Panc1 (cell line): Measurements from ENCODE around the gene RAB28. TPM values are rescaled to one million over a fixed set of nuclear protein-coding genes. Genes with fewer than 3 reads are reported as not detected.

ENCODE experiments used
- ATAC-seq: fragments of 200-7000 bp; cut with Tn5 transposase; 2 replicates; pipeline ENCODE4 v1.9.1; 2020; ENCODE audit warnings: mild to moderate bottlenecking, moderate library complexity
- BruUV-seq: library from RNA; stranded (reverse); fragments of 400-500 nt; replicated peaks from 2 replicates; lab custom pipeline; 2021; lab: Mats Ljungman, UMichigan
- CTCF ChIA-PET: fragments of 300-600 bp; sonication (Branson Sonifier 250); formaldehyde crosslinking; loops from one replicate; lab custom pipeline; 2022; ENCODE audit warnings: antibody characterized with exemption; lab: Charles Lee
- POLR2A ChIA-PET: fragments of 300-600 bp; sonication (Branson Sonifier 250); formaldehyde crosslinking; loops from one replicate; lab custom pipeline; 2022; ENCODE audit warnings: antibody characterized with exemption; lab: Charles Lee
- DNase-seq: peaks from one replicate; pipeline ENCODE4 v3.0.0-alpha.2; 2010; ENCODE audit warnings: low read depth, low spot score
- H3K27ac ChIP-seq: 2 replicates; pipeline ENCODE4 v1.5.1; 2011; ENCODE audit warnings: mild to moderate bottlenecking, low read length, inconsistent platforms
- H3K27me3 ChIP-seq: fragments of 200-500 bp; sonication (Bioruptor generic); 2 replicates; pipeline ENCODE4 v1.6.0; 2014; ENCODE audit warnings: low read length, inconsistent platforms; ENCODE audit not compliant: control insufficient read depth, insufficient read depth
- H3K36me3 ChIP-seq: fragments of 200-500 bp; sonication (Bioruptor generic); 2 replicates; pipeline ENCODE4 v1.5.1; 2014; ENCODE audit warnings: inconsistent platforms, mild to moderate bottlenecking, low read length, moderate library complexity; ENCODE audit not compliant: control insufficient read depth, insufficient read depth
- H3K4me1 ChIP-seq: 2 replicates; pipeline ENCODE4 v1.5.1; 2011; ENCODE audit warnings: inconsistent platforms, mild to moderate bottlenecking, low read length, moderate library complexity; ENCODE audit not compliant: control insufficient read depth, insufficient read depth
- H3K4me3 ChIP-seq, 2 experiments: 2 replicates each; pipeline ENCODE4 v1.5.1; 2011 to 2012; ENCODE audit warnings: low read depth in 2 of 2, low read length in 2 of 2, mild to moderate bottlenecking in 2 of 2, inconsistent platforms in 1 of 2, moderate library complexity in 1 of 2
- H3K9me3 ChIP-seq: fragments of 200-500 bp; sonication (Bioruptor generic); 2 replicates; pipeline ENCODE4 v1.5.1; 2014; ENCODE audit warnings: low read depth, mild to moderate bottlenecking, inconsistent platforms, low read length, moderate library complexity; ENCODE audit not compliant: control insufficient read depth, insufficient read depth
- POLR2AphosphoS5 ChIP-seq: IDR thresholded peaks from 2 replicates; pipeline ENCODE4 v1.6.1; 2012; ENCODE audit warnings: mild to moderate bottlenecking, low read depth, low read length, moderate library complexity
- SIN3A ChIP-seq: IDR thresholded peaks from 2 replicates; pipeline ENCODE4 v1.6.1; 2012; ENCODE audit warnings: low read depth, mild to moderate bottlenecking, low read length, moderate library complexity, borderline replicate concordance; ENCODE audit not compliant: insufficient read depth
- TCF7L2 ChIP-seq: IDR thresholded peaks from 2 replicates; pipeline ENCODE4 v1.6.1; 2011; ENCODE audit warnings: mild to moderate bottlenecking, low read depth, low read length, inconsistent platforms
- in situ Hi-C: cut with HindIII; loops from 2 replicates; pipeline ENCODE4 v1.10.0; 2016; ENCODE audit warnings: low sequenced_read_pairs, low pct_unique_long_range_greater_than_20kb
- intact Hi-C: fragments of 100-400 bp; cut with micrococcal nuclease; formaldehyde crosslinking; loops from one replicate; pipeline ENCODE4 v1.10.0; 2022; ENCODE audit not compliant: unreplicated experiment
- total RNA-seq: library from RNA; stranded (reverse); gene quantifications from one replicate; pipeline ENCODE4 v1.2.1, GENCODE V29; 2021; ENCODE audit not compliant: unreplicated experiment
- TF ChIP-seq, protein P1 (sequence below), 2 experiments: IDR thresholded peaks; 2 replicates each; pipeline ENCODE4 v1.6.1; 2011 to 2012; ENCODE audit warnings: low read depth in 2 of 2, control low read depth in 1 of 2, low read length in 1 of 2, mild to moderate bottlenecking in 1 of 2, moderate library complexity in 1 of 2; ENCODE audit not compliant: insufficient read depth in 1 of 2
- TF ChIP-seq, protein P2 (sequence below): fragments of 450-650 bp; IDR thresholded peaks from 2 replicates; pipeline ENCODE4 v1.5.1; 2017; ENCODE audit warnings: mild to moderate bottlenecking

The RAB28 gene
- total RNA-seq, 1 experiment from 2014 or later = 10.2 TPM

DNA sequence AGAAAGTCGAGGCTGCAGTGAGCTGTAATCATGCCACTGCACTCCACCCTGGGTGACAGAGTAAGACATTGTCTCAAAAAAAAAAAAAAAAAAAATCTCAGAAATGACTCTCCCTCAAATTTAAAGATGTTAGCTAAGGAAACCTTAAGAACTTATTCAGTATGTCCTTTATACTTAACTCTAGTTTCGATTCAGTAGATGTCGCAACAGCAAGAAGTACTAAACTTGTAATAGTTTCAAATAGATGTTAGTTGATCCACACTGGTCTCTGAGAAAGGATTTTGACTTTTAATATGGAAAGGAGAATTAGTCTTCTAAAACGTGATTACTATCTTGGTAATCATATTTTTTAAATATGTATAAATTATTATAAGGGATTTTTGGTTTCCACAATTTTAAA, 30.6 kb upstream of the RAB28 start:
- intact Hi-C loops = no loop called here

DNA sequence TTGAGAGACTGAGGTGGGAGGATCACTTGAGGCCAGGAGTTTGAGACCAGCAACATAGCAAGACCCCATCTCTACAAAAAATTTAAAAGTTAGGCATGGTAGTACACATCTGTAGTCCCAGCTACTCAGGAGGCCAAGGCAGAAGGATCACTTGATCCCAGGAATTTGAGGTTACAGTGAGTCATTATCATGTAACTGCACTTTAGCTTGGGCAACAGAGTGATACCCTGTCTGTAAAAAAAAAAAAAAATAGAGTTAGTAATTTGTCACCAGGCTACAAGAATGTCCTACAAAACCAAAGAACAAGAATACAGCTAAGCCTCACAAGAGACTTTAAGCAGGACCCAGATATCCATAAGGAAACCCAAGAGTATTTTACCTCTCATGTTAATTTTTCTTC, 27.0 kb upstream of the RAB28 start:
- H3K27ac ChIP-seq = no peak overlapping the region
- ATAC-seq (no peak), DNase-seq (no peak)
- H3K36me3 ChIP-seq = no peaks in the 10 kb centered on the region; the same call in 1 of the 2 replicates
- H3K27me3 ChIP-seq = no peaks in the 10 kb centered on the region
- in situ Hi-C loops = no loop called here
- BruUV-seq = no TSS peak
- intact Hi-C loops = no loop called here
- ChIA-PET CTCF (no interaction called here), POLR2A (no interaction called here)
- no peaks in the 10 kb centered on the region for H3K4me1 ChIP-seq
- H3K4me3 ChIP-seq = no peak overlapping the region
- no peaks in the 10 kb centered on the region for H3K9me3 ChIP-seq
- TF ChIP-seq, protein P1, sequence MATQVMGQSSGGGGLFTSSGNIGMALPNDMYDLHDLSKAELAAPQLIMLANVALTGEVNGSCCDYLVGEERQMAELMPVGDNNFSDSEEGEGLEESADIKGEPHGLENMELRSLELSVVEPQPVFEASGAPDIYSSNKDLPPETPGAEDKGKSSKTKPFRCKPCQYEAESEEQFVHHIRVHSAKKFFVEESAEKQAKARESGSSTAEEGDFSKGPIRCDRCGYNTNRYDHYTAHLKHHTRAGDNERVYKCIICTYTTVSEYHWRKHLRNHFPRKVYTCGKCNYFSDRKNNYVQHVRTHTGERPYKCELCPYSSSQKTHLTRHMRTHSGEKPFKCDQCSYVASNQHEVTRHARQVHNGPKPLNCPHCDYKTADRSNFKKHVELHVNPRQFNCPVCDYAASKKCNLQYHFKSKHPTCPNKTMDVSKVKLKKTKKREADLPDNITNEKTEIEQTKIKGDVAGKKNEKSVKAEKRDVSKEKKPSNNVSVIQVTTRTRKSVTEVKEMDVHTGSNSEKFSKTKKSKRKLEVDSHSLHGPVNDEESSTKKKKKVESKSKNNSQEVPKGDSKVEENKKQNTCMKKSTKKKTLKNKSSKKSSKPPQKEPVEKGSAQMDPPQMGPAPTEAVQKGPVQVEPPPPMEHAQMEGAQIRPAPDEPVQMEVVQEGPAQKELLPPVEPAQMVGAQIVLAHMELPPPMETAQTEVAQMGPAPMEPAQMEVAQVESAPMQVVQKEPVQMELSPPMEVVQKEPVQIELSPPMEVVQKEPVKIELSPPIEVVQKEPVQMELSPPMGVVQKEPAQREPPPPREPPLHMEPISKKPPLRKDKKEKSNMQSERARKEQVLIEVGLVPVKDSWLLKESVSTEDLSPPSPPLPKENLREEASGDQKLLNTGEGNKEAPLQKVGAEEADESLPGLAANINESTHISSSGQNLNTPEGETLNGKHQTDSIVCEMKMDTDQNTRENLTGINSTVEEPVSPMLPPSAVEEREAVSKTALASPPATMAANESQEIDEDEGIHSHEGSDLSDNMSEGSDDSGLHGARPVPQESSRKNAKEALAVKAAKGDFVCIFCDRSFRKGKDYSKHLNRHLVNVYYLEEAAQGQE (IDR thresholded peaks at IDR 0.05; ENCODE audit: insufficient read depth in 1 of 2, low read depth in 2 of 2, low read length in 1 of 2) = no peak
- TF ChIP-seq, protein P2, sequence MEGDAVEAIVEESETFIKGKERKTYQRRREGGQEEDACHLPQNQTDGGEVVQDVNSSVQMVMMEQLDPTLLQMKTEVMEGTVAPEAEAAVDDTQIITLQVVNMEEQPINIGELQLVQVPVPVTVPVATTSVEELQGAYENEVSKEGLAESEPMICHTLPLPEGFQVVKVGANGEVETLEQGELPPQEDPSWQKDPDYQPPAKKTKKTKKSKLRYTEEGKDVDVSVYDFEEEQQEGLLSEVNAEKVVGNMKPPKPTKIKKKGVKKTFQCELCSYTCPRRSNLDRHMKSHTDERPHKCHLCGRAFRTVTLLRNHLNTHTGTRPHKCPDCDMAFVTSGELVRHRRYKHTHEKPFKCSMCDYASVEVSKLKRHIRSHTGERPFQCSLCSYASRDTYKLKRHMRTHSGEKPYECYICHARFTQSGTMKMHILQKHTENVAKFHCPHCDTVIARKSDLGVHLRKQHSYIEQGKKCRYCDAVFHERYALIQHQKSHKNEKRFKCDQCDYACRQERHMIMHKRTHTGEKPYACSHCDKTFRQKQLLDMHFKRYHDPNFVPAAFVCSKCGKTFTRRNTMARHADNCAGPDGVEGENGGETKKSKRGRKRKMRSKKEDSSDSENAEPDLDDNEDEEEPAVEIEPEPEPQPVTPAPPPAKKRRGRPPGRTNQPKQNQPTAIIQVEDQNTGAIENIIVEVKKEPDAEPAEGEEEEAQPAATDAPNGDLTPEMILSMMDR = no peak
- TF ChIP-seq SIN3A (no peak), POLR2AphosphoS5 (no peak), TCF7L2 (no peak)

More for the DNA sequence above, 30.6 kb upstream of the RAB28 start:
- H3K36me3 ChIP-seq = no peaks in the 10 kb centered on the region
- no peak for TF ChIP-seq SIN3A
- no peak for TF ChIP-seq POLR2AphosphoS5
- no peak for TF ChIP-seq TCF7L2
- TF ChIP-seq, protein P2 = no peak
- TF ChIP-seq, protein P1 (IDR thresholded peaks at IDR 0.05; ENCODE audit: insufficient read depth in 1 of 2, low read depth in 2 of 2, low read length in 1 of 2) = no peak
- CTCF ChIA-PET = no interaction called here
- BruUV-seq = no TSS peak
- POLR2A ChIA-PET = no interaction called here
- no peak overlapping the region for H3K27ac ChIP-seq
- no peaks in the 10 kb centered on the region for H3K4me1 ChIP-seq
- DNase-seq (no peak), ATAC-seq (no peak)
- no peaks in the 10 kb centered on the region for H3K27me3 ChIP-seq
- in situ Hi-C loops = no loop called here
- no peaks in the 10 kb centered on the region for H3K9me3 ChIP-seq
- H3K4me3 ChIP-seq = no peak overlapping the region
